GM23338 (cell line): Measurements from ENCODE around the gene BCAM. TPM values are rescaled to one million over a fixed set of nuclear protein-coding genes. Genes with fewer than 3 reads are reported as not detected.
A peak's percentile ranks its signal among the peaks of the same experiment; 100 is the strongest.
"Not testable (repeated sequence)": the region's sequence is repeated elsewhere in the genome, so short reads cannot be mapped to it uniquely, and the experiment has no call there.

Experiments used
- ATAC-seq: fragments of 200-7000 bp; cut with Tn5 transposase; 3 replicates; pipeline ENCODE4 v1.9.1; 2020
- DNase-seq: peaks from one replicate; pipeline ENCODE4 v3.0.0-alpha.2; 2015; ENCODE audit warnings: low spot score
- H2AFZ ChIP-seq: fragments of 200-600 bp; sonication (generic); 2 replicates; pipeline ENCODE4 v1.8.0; 2016; ENCODE audit warnings: antibody characterized with exemption, mild to moderate bottlenecking, moderate library complexity
- H3F3A ChIP-seq: fragments of 200-600 bp; sonication (generic); replicated peaks from 2 replicates; pipeline ENCODE4 v1.8.0; 2017; ENCODE audit warnings: antibody characterized with exemption, mixed run types, low read depth
- H3K27ac ChIP-seq: fragments of 200-600 bp; sonication (generic); 2 replicates; pipeline ENCODE4 v1.6.1; 2016; ENCODE audit warnings: low read depth
- H3K27me3 ChIP-seq: fragments of 200-600 bp; sonication (generic); 2 replicates; pipeline ENCODE4 v1.8.0; 2016; ENCODE audit warnings: mild to moderate bottlenecking, mixed run types, moderate library complexity; ENCODE audit not compliant: insufficient read depth
- H3K36me3 ChIP-seq: fragments of 200-600 bp; sonication (generic); 2 replicates; pipeline ENCODE4 v1.8.0; 2016; ENCODE audit warnings: mild to moderate bottlenecking; ENCODE audit not compliant: insufficient read depth
- H3K4me1 ChIP-seq: fragments of 200-600 bp; sonication (generic); 2 replicates; pipeline ENCODE4 v1.8.0; 2016; ENCODE audit warnings: mild to moderate bottlenecking, moderate library complexity; ENCODE audit not compliant: insufficient read depth
- H3K4me2 ChIP-seq: fragments of 200-600 bp; sonication (generic); 2 replicates; pipeline ENCODE4 v1.7.1; 2017; ENCODE audit warnings: mixed run types
- H3K4me3 ChIP-seq: fragments of 200-600 bp; sonication (generic); 2 replicates; pipeline ENCODE4 v1.6.1; 2016; ENCODE audit warnings: mixed run types
- H3K79me2 ChIP-seq: fragments of 200-600 bp; sonication (generic); replicated peaks from 2 replicates; pipeline ENCODE4 v1.8.0; 2017; ENCODE audit warnings: mild to moderate bottlenecking; ENCODE audit not compliant: insufficient read depth
- H3K9me2 ChIP-seq: fragments of 200-600 bp; sonication (generic); 2 replicates; pipeline ENCODE4 v1.8.0; 2017; ENCODE audit not compliant: insufficient read depth
- H4K20me1 ChIP-seq: fragments of 200-600 bp; sonication (generic); replicated peaks from 2 replicates; pipeline ENCODE4 v1.8.0; 2017; ENCODE audit warnings: mild to moderate bottlenecking; ENCODE audit not compliant: insufficient read depth
- H3K27ac Mint-ChIP-seq: 2 replicates; pipeline ENCODE4 v1.8.0; 2020; ENCODE audit warnings: inconsistent platforms, mild to moderate bottlenecking, moderate library complexity, mixed read lengths
- H3K27me3 Mint-ChIP-seq: 3 replicates; pipeline ENCODE4 v1.8.0; 2022; ENCODE audit warnings: low read depth, mild to moderate bottlenecking, moderate library complexity, mixed read lengths, inconsistent platforms; ENCODE audit not compliant: insufficient read depth, poor library complexity
- H3K36me3 Mint-ChIP-seq: 3 replicates; pipeline ENCODE4 v1.8.0; 2021; ENCODE audit warnings: low read depth, mild to moderate bottlenecking, inconsistent platforms, moderate library complexity, mixed read lengths
- H3K4me1 Mint-ChIP-seq: 3 replicates; pipeline ENCODE4 v1.8.0; 2020; ENCODE audit warnings: mild to moderate bottlenecking, inconsistent platforms, mixed read lengths
- H3K4me3 Mint-ChIP-seq: 3 replicates; pipeline ENCODE4 v1.8.0; 2021; ENCODE audit warnings: moderate library complexity, mild to moderate bottlenecking, inconsistent platforms, mixed read lengths
- H3K9me3 Mint-ChIP-seq: 3 replicates; pipeline ENCODE4 v1.8.0; 2020; ENCODE audit warnings: moderate library complexity, mild to moderate bottlenecking, inconsistent platforms, mixed read lengths
- CREB1 ChIP-seq: fragments of 250-450 bp; sonication (Bioruptor Pico); IDR thresholded peaks from 2 replicates; pipeline ENCODE4 v1.5.0; 2020; ENCODE audit warnings: low read depth, mild to moderate bottlenecking, moderate library complexity
- JUNB ChIP-seq: IDR thresholded peaks from one replicate; pipeline ENCODE4 v1.6.1; 2016; ENCODE audit warnings: antibody characterized with exemption; ENCODE audit not compliant: unreplicated experiment
- NANOG ChIP-seq: IDR thresholded peaks from 2 replicates; pipeline ENCODE4 v1.6.1; 2016; ENCODE audit warnings: antibody characterized with exemption, borderline replicate concordance
- POLR2AphosphoS5 ChIP-seq: IDR thresholded peaks from 2 replicates; pipeline ENCODE4 v1.6.1; 2016; ENCODE audit warnings: antibody characterized with exemption, low read depth
- REST ChIP-seq: IDR thresholded peaks from one replicate; pipeline ENCODE4 v1.6.1; 2018; ENCODE audit warnings: antibody characterized with exemption; ENCODE audit not compliant: unreplicated experiment
- ZNF114 ChIP-seq: fragments of 250-450 bp; sonication (Bioruptor Pico); IDR thresholded peaks from 2 replicates; pipeline ENCODE4 v1.5.0; 2020; ENCODE audit warnings: mild to moderate bottlenecking, moderate library complexity
- ZNF462 ChIP-seq: fragments of 250-450 bp; sonication (Bioruptor Pico); IDR thresholded peaks from 2 replicates; pipeline ENCODE4 v1.5.0; 2020; ENCODE audit warnings: mild to moderate bottlenecking, moderate library complexity
- polyA plus RNA-seq: library from polyadenylated mRNA; unstranded; fragments of >200 nt; fragmentation: Nextera tagmentation; extraction: Ambion mirVana; gene quantifications from 2 replicates; pipeline ENCODE4 v1.2.1, GENCODE V29; 2016
- total RNA-seq: library from RNA; depleted of rRNA; stranded (reverse); fragments of >200 nt; shearing (Covaris generic); gene quantifications from 2 replicates; pipeline ENCODE4 v1.2.3, GENCODE V29; 2014

The BCAM gene
- total and polyA plus RNA-seq, 2 experiments from 2014 or later = 33.3 to 100 TPM

DNA sequence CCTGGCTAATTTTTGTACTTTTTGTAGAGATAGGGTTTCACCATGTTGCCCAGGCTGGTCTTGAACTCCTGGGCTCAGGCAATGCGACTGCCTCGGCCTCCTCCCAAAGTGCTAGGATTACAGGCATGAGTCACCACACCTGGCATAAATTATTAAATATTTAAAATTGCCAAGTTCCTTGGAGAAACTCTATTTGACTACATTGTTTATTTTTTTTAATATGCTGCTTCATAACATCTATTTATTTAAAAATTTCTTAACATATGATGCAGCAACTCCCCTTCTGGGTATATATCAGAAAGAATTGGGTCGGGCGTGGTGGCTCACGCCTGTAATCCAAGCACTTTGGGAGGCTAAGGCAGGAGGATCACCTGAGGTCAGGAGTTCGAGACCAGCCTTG is 24.0 kb downstream of the BCAM start:
- not testable (repeated sequence) for H3K27ac Mint-ChIP-seq, H3K9me3 Mint-ChIP-seq
- H3K27me3 Mint-ChIP-seq = peaks cover 13% of the 10 kb centered on the region

DNA sequence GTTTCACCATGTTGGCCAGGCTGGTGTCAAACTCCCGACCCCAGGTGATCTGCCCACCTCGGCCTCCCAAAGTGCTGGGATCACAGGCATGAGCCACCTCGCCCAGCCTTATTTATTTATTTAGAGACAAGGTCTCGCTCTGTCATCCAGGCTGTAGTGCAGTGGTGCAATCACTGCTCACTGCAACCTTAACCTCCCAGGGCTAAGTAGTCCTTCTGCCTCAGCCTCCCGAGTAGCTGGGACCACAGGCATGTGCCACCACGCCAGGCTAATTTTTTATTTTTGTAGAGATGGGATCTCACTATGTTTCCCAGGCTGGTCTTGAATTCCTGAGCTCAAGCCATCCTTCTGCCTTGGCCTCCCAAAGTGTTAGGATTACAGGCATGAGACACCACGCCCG is 25.5 kb downstream of the BCAM start:
- DNase-seq, H3K9me2 ChIP-seq, H3K4me2 ChIP-seq, H4K20me1 ChIP-seq, H3K4me3 Mint-ChIP-seq, H3K27ac Mint-ChIP-seq, H3K4me1 ChIP-seq, H2AFZ ChIP-seq, H3K79me2 ChIP-seq, H3K4me1 Mint-ChIP-seq, H3K4me3 ChIP-seq, H3K36me3 Mint-ChIP-seq, H3K27ac ChIP-seq, ATAC-seq, H3K9me3 Mint-ChIP-seq, H3F3A ChIP-seq, H3K36me3 ChIP-seq: not testable (repeated sequence)
- peaks cover 81% of the 10 kb centered on the region for H3K27me3 ChIP-seq
- H3K27me3 Mint-ChIP-seq = peaks cover 16% of the 10 kb centered on the region

More for the DNA sequence above, 24.0 kb downstream of the BCAM start:
- H3K4me1 ChIP-seq, H3K4me3 ChIP-seq, H3K9me2 ChIP-seq, H3K4me1 Mint-ChIP-seq, H3F3A ChIP-seq, H3K36me3 Mint-ChIP-seq, H3K4me3 Mint-ChIP-seq, H4K20me1 ChIP-seq, DNase-seq, H3K36me3 ChIP-seq, H2AFZ ChIP-seq, H3K27ac ChIP-seq, ATAC-seq, H3K4me2 ChIP-seq, H3K79me2 ChIP-seq: not testable (repeated sequence)
- H3K27me3 ChIP-seq = peaks cover 90% of the 10 kb centered on the region

DNA sequence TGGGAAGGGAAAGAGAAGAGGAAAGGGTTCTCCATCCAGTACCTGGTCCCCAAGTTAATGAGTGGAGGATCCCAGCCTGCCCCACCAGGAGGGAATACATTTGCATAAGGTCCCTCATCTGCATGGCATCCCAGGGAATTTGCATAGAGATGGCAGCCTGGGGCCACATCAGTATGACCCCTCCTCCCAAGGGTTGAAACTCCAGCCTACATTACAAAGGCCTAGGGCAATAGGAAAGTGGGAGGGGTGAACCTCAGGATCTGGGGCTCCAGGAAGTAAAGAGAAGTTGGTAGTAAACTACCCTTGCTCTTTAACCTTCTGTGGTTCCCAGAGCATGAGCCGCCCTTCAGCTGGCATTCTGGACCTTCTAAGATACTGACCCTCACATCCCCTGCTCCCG is 30.4 kb downstream of the BCAM start:
- Mint-ChIP-seq H3K4me3 (no peak overlapping the region), H3K27ac (no peak overlapping the region)
- no peak for TF ChIP-seq CREB1 (CRISPR knock-in tag)
- no peak for TF ChIP-seq REST
- no peak for TF ChIP-seq JUNB
- TF ChIP-seq ZNF114 (CRISPR knock-in tag) = no peak
- no peak for TF ChIP-seq NANOG
- TF ChIP-seq ZNF462 (CRISPR knock-in tag) = no peak
- no peak for TF ChIP-seq POLR2AphosphoS5

More for the DNA sequence above, 30.4 kb downstream of the BCAM start:
- H3K4me3 ChIP-seq = no peak overlapping the region
- H3K4me1 ChIP-seq = no peaks in the 10 kb centered on the region
- peaks cover 47% of the 10 kb centered on the region for H3K27me3 ChIP-seq
- no peak overlapping the region for H3K27ac ChIP-seq
- H3K79me2 ChIP-seq = no peaks in the 10 kb centered on the region
- H3F3A ChIP-seq = no peaks in the 10 kb centered on the region
- H4K20me1 ChIP-seq = no peaks in the 10 kb centered on the region
- Mint-ChIP-seq H3K9me3 (no peaks in the 10 kb centered on the region), H3K36me3 (no peaks in the 10 kb centered on the region), H3K4me1 (peaks cover 4% of the 10 kb centered on the region; the same call in 2 of the 3 replicates), H3K27me3 (peaks cover 20% of the 10 kb centered on the region)
- DNase-seq (peak; percentile 66), ATAC-seq (peak; percentile 87)
- H2AFZ ChIP-seq = no peak overlapping the region
- H3K36me3 ChIP-seq = no peaks in the 10 kb centered on the region
- no peaks in the 10 kb centered on the region for H3K9me2 ChIP-seq
- no peak overlapping the region for H3K4me2 ChIP-seq
